HepG2 (cell line): ENCODE measurements around the gene LRR1. TPM values are rescaled to one million over a fixed set of nuclear protein-coding genes. Genes with fewer than 3 reads are reported as not detected.

ENCODE experiments used
- FUBP1 ChIP-seq: sonication (generic); formaldehyde crosslinking; IDR thresholded peaks from 2 replicates; pipeline ENCODE4 v1.5.1; 2020; ENCODE audit warnings: missing genetic modification reagents, mild to moderate bottlenecking, borderline replicate concordance
- HINFP ChIP-seq: sonication (generic); formaldehyde crosslinking; IDR thresholded peaks from 2 replicates; pipeline ENCODE4 v1.4.0; 2020; ENCODE audit warnings: low read depth, mild to moderate bottlenecking, missing genetic modification reagents
- KDM4B ChIP-seq: sonication (generic); formaldehyde crosslinking; IDR thresholded peaks from 2 replicates; pipeline ENCODE4 v1.4.0; 2020; ENCODE audit warnings: missing genetic modification reagents
- MXD1 ChIP-seq: sonication (generic); formaldehyde crosslinking; IDR thresholded peaks from 2 replicates; pipeline ENCODE4 v1.4.0; 2020; ENCODE audit warnings: mild to moderate bottlenecking, missing genetic modification reagents
- PAWR ChIP-seq: sonication (generic); formaldehyde crosslinking; IDR thresholded peaks from 2 replicates; pipeline ENCODE4 v1.4.0; 2020; ENCODE audit warnings: missing genetic modification reagents, mild to moderate bottlenecking, borderline replicate concordance
- PHB2 ChIP-seq: fragments of 450-650 bp; IDR thresholded peaks from 2 replicates; pipeline ENCODE4 v1.6.1; 2018; ENCODE audit not compliant: partially characterized antibody
- SP4 ChIP-seq: sonication (generic); formaldehyde crosslinking; IDR thresholded peaks from 2 replicates; pipeline ENCODE4 v1.8.1; 2023; ENCODE audit warnings: mild to moderate bottlenecking, missing genetic modification reagents
- TRIM24 ChIP-seq: sonication (generic); formaldehyde crosslinking; IDR thresholded peaks from 2 replicates; pipeline ENCODE4 v1.8.0; 2022; ENCODE audit warnings: mild to moderate bottlenecking, missing genetic modification reagents
- ZBTB10 ChIP-seq: sonication (generic); formaldehyde crosslinking; IDR thresholded peaks from 2 replicates; pipeline ENCODE4 v1.4.0; 2020; ENCODE audit warnings: missing genetic modification reagents, borderline replicate concordance
- ZSCAN22 ChIP-seq: sonication (generic); formaldehyde crosslinking; IDR thresholded peaks from 2 replicates; pipeline ENCODE4 v1.4.0; 2020; ENCODE audit warnings: mild to moderate bottlenecking, missing genetic modification reagents
- polyA plus RNA-seq, 8 experiments: library from polyadenylated mRNA; depleted of rRNA in 3 of 8; stranded (reverse) in 7 of 8; unstranded in 1 of 8; fragments of >200 nt; fragmentation: Illumina TruSeq in 4 of 8; extraction: Trizol in 4 of 8; gene quantifications; 2 replicates each; pipeline versions ENCODE4 v1.2.1 to v1.2.3, GENCODE V29; 2011 to 2016; ENCODE audit warnings: low read depth in 4 of 8, missing spikeins in 1 of 8, mixed read lengths in 1 of 8; ENCODE audit not compliant: insufficient read depth in 1 of 8
- total RNA-seq, 5 experiments: library from RNA; depleted of rRNA; stranded (reverse); fragments of >200 nt; fragmentation: Illumina TruSeq; extraction: Trizol; gene quantifications; 2 replicates each; pipeline ENCODE4 v1.2.3, GENCODE V29; 2016; ENCODE audit warnings: low read depth in 1 of 5
- TF ChIP-seq, protein P1 (sequence below): sonication (generic); formaldehyde crosslinking; IDR thresholded peaks from 2 replicates; pipeline ENCODE4 v1.5.0; 2020; ENCODE audit warnings: missing genetic modification reagents
- TF ChIP-seq, protein P2 (sequence below), 2 experiments: sonication (generic) in 1 of 2; formaldehyde crosslinking in 1 of 2; IDR thresholded peaks; 2 replicates each; pipeline versions ENCODE4 v1.4.0 to v1.6.1; 2018 to 2020; ENCODE audit warnings: missing genetic modification reagents in 2 of 2, borderline replicate concordance in 1 of 2, low read depth in 1 of 2, mild to moderate bottlenecking in 1 of 2, missing biosample characterization in 1 of 2
- TF ChIP-seq, protein P3 (sequence below): sonication (generic); formaldehyde crosslinking; conservative IDR thresholded peaks from 2 replicates; pipeline ENCODE4 v1.8.1; 2023; ENCODE audit warnings: missing genetic modification reagents

The LRR1 gene
- total and polyA plus RNA-seq, 2 of the 13 experiments (the other 11 are each of a cell fraction or from before 2014, with no cell fraction given), result 7.0 to 36.2 TPM

DNA sequence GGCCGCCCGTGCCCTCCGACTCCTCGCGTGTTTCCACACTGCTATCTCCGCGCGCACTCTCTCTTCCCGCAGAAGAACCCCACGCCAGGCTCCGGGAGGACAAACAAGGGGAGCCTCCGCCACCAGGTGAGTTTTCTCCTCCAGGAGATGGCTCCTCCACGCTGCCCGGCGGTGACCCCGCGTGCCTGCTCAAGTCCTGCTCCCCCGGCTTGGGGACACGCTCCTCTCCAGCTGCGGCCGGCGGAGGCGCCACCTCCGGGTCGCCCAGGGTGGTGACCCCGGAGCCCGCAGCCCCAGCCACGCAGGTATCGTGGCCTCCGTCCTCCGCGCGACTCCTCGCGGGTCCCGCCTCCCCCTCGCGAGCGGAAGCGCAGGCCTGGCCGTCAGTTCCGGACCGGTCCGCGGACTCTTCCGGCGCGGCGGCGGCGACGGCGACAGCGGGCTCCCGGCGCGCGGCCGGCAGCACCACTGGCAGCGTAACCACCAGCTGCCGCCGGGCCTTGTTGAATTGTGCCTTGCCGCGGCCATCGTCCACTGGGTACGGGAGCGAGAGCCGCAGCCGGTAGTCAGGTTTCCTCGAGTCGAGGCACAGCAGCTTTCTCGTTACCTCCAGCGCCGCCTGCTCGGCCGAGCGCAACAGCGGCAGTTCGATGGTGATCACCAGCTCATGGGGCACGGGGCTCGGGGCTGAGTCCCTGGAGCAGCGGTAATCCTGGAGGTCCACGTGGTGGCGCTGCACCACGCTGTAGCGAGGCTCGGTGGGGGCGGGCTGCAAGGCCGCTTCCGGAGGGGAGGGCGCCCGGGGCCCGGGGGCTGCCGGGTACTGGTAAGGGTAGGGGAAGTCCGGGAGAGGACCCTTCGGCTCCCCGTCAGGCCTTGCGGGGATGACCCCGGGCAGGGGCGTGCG, 35.2 kb downstream of the LRR1 start (continued):
- TF ChIP-seq MXD1 (CRISPR knock-in tag) (peak; percentile 86), HINFP (CRISPR knock-in tag) (peak; percentile 25; the same call in 1 of the 2 replicates), PAWR (CRISPR knock-in tag) (no peak), KDM4B (CRISPR knock-in tag) (peak; percentile 73), SP4 (peak; percentile 78), ZSCAN22 (CRISPR knock-in tag) (peak; percentile 52; the same call in 1 of the 2 replicates), ZBTB10 (CRISPR knock-in tag) (no peak), TRIM24 (CRISPR knock-in tag) (no peak), FUBP1 (CRISPR knock-in tag) (no peak), PHB2 (no peak)
- TF ChIP-seq, protein P1, sequence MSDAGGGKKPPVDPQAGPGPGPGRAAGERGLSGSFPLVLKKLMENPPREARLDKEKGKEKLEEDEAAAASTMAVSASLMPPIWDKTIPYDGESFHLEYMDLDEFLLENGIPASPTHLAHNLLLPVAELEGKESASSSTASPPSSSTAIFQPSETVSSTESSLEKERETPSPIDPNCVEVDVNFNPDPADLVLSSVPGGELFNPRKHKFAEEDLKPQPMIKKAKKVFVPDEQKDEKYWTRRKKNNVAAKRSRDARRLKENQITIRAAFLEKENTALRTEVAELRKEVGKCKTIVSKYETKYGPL, result no peak
- TF ChIP-seq, protein P2, sequence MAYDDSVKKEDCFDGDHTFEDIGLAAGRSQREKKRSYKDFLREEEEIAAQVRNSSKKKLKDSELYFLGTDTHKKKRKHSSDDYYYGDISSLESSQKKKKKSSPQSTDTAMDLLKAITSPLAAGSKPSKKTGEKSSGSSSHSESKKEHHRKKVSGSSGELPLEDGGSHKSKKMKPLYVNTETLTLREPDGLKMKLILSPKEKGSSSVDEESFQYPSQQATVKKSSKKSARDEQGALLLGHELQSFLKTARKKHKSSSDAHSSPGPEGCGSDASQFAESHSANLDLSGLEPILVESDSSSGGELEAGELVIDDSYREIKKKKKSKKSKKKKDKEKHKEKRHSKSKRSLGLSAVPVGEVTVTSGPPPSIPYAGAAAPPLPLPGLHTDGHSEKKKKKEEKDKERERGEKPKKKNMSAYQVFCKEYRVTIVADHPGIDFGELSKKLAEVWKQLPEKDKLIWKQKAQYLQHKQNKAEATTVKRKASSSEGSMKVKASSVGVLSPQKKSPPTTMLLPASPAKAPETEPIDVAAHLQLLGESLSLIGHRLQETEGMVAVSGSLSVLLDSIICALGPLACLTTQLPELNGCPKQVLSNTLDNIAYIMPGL (CRISPR knock-in tag; IDR thresholded peaks at IDR 0.05; ENCODE audit: borderline replicate concordance in 1 of 2, low read depth in 1 of 2), result peak; percentile 96 to 99; a peak in 3 of 4 replicates
- TF ChIP-seq, protein P3, sequence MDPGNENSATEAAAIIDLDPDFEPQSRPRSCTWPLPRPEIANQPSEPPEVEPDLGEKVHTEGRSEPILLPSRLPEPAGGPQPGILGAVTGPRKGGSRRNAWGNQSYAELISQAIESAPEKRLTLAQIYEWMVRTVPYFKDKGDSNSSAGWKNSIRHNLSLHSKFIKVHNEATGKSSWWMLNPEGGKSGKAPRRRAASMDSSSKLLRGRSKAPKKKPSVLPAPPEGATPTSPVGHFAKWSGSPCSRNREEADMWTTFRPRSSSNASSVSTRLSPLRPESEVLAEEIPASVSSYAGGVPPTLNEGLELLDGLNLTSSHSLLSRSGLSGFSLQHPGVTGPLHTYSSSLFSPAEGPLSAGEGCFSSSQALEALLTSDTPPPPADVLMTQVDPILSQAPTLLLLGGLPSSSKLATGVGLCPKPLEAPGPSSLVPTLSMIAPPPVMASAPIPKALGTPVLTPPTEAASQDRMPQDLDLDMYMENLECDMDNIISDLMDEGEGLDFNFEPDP (CRISPR knock-in tag), result no peak
